ENCODE measurements around the gene DOCK4.

- TF ChIP-seq CTCF (optimal IDR thresholded peaks at IDR 0.05 in 1 of 3, IDR thresholded peaks at IDR 0.05 in 1 of 3, conservative IDR thresholded peaks at IDR 0.05 in 1 of 3; ENCODE audit: extremely low read depth in 1 of 3, insufficient read depth in 2 of 3, low read length in 3 of 3) (no peak), EZH2 (IDR thresholded peaks at IDR 0.05; ENCODE audit: low read length) (no peak)
These were observed 302.4 kb downstream of the DOCK4 start for GRCh38 chr7:111903797-111904196.
